Left cardiac atrium (tissue), 4 donors: ENCODE measurements around the gene RGS3. TPM values are rescaled to one million over a fixed set of nuclear protein-coding genes. Genes with fewer than 3 reads are reported as not detected.
A peak's percentile ranks its signal among the peaks of the same experiment; 100 is the strongest.

Experiments
- ATAC-seq, 2 donors: fragments of 200-7000 bp; cut with Tn5 transposase; one replicate each; pipeline ENCODE4 v1.9.1; 2020; ENCODE audit warnings: mild to moderate bottlenecking in 2 of 2, moderate library complexity in 2 of 2
- DNase-seq: peaks from one replicate; pipeline ENCODE4 v3.0.0-alpha.2; 2020
- intact Hi-C, 2 donors: fragments of 100-400 bp; cut with DNase I; formaldehyde crosslinking; loops; one replicate each; pipeline versions ENCODE4 v1.14.1 to v1.15.1; 2022 to 2023
- total RNA-seq, 2 donors: library from RNA; stranded (reverse); fragmentation: NEBNext Ultra II Directional; extraction: Animal tissue kit (Norgen Biotek cat#: 25700); gene quantifications; one replicate each; pipeline ENCODE4 v1.2.1, GENCODE V29; 2021
- donor health status: DM: no; HTN: yes; CAD: no.
- donor health status: DM: no; HTN: yes; CAD: no; lungs with severe emphysema.
- donor health status: DM: yes; HTN: yes; CAD: no.
- donor health status: Dilated cardiomyopathy.

The RGS3 gene
- total RNA-seq, 2 donors from 2014 or later = 124 to 131 TPM

- DNase-seq (no peak), ATAC-seq (no peak)
- intact Hi-C loops = no loop called here
These were observed 152.6 kb downstream of the RGS3 start for GRCh38 chr9:113616116-113616515.

- no peak for ATAC-seq
- intact Hi-C loops = no loop called here
- DNase-seq = no peak
These were observed 153.3 kb downstream of the RGS3 start for GRCh38 chr9:113616621-113617496.

- ATAC-seq = no peak
- no peak for DNase-seq
- intact Hi-C loops = no loop called here
These were observed 154.0 kb downstream of the RGS3 start for GRCh38 chr9:113617550-113617949.

- intact Hi-C loops = no loop called here
- DNase-seq (no peak), ATAC-seq (no peak)
These were observed 155.4 kb downstream of the RGS3 start for GRCh38 chr9:113618836-113619490.

- peak in 1 of 2 donors; percentile 3 for ATAC-seq
- DNase-seq = no peak
- intact Hi-C loops = no loop called here
These were observed 156.2 kb downstream of the RGS3 start for GRCh38 chr9:113619491-113620376.

- DNase-seq (peak; percentile 81), ATAC-seq (peak; percentile 85)
- intact Hi-C loops = no loop called here
These were observed 157.0 kb downstream of the RGS3 start for GRCh38 chr9:113620377-113621161.

GRCh38 chr9:113621309-113621791 is 157.8 kb downstream of the RGS3 start:
- ATAC-seq (peak; percentile 53 to 75), DNase-seq (peak; percentile 91)
- intact Hi-C loops = no loop called here

GRCh38 chr9:113621980-113622379 is 158.5 kb downstream of the RGS3 start:
- ATAC-seq (no peak), DNase-seq (no peak)
- intact Hi-C loops = no loop called here

- intact Hi-C loops = no loop called here
- ATAC-seq (peak in 1 of 2 donors; percentile 10), DNase-seq (no peak)
These were observed 159.3 kb downstream of the RGS3 start for GRCh38 chr9:113622600-113623400.

- ATAC-seq = no peak
- DNase-seq = no peak
- intact Hi-C loops = no loop called here
These were observed 160.4 kb downstream of the RGS3 start for GRCh38 chr9:113623851-113624485.

- no peak for DNase-seq
- ATAC-seq = peak in 1 of 2 donors; percentile 34
- intact Hi-C loops = no loop called here
These were observed 161.2 kb downstream of the RGS3 start for GRCh38 chr9:113624721-113625120.

GRCh38 chr9:113625486-113625885 is 162.0 kb downstream of the RGS3 start:
- ATAC-seq (no peak), DNase-seq (no peak)
- intact Hi-C loops = no loop called here

GRCh38 chr9:113626735-113627495 is 163.4 kb downstream of the RGS3 start:
- ATAC-seq = peak; percentile 51 to 70

GRCh38 chr9:113628621-113629020 is 165.1 kb downstream of the RGS3 start:
- DNase-seq (no peak), ATAC-seq (no peak)
- intact Hi-C loops = no loop called here

More at GRCh38 chr9:113626735-113627495, 163.4 kb downstream of the RGS3 start:
- peak; percentile 52 for DNase-seq
- intact Hi-C loops = no loop called here

- intact Hi-C loops = no loop called here
- ATAC-seq (no peak), DNase-seq (no peak)
These were observed 167.0 kb downstream of the RGS3 start for GRCh38 chr9:113630386-113631136.
